ENCODE measurements around the gene PTPN6. TPM values are rescaled to one million over a fixed set of nuclear protein-coding genes. Genes with fewer than 3 reads are reported as not detected.

The PTPN6 gene
- total RNA-seq, 1 experiment from 2014 or later = 2.3 TPM

GRCh38 chr12:6965026-6965661 lies 14.0 kb downstream of the PTPN6 start:
- Histone ChIP-seq H3K36me3 (ENCODE audit: insufficient read depth, low read length, poor library complexity, severe bottlenecking) (peaks cover 49% of the 10 kb centered on the region), H3K27ac (ENCODE audit: low read depth, low read length, poor library complexity, severe bottlenecking) (peak overlapping the region; percentile 77), H3K9me3 (ENCODE audit: low read depth, low read length, poor library complexity, severe bottlenecking) (no peaks in the 10 kb centered on the region), H3K27me3 (replicated peaks; ENCODE audit: insufficient read depth, low read depth, low read length, poor library complexity) (no peaks in the 10 kb centered on the region), H3K4me1 (ENCODE audit: insufficient read depth, low read length, poor library complexity, severe bottlenecking) (peaks cover 60% of the 10 kb centered on the region), H3K4me3 (ENCODE audit: low read depth, low read length, poor library complexity, severe bottlenecking) (no peak overlapping the region)
- no peak for TF ChIP-seq EZH2 (IDR thresholded peaks at IDR 0.05; ENCODE audit: borderline replicate concordance, low read depth, low read length, poor library complexity, severe bottlenecking)
- peak; percentile 96 for TF ChIP-seq CTCF (conservative IDR thresholded peaks at IDR 0.05; ENCODE audit: low read depth, low read length)
- ChIA-PET POLR2A (ENCODE audit: low non-redundant PET) (interaction anchor here (1.0 to 1.9 kb wide), 2 partner anchors 18 to 21 kb away, joined by 3 to 6 read pairs; partner anchors contain the start of genes C12orf57 and RNU7-1), CTCF (interaction anchor here (0.5 to 2.0 kb wide), 6 partner anchors 22 to 96 kb away, joined by 3 to 20 read pairs (median 7); partner anchors contain the start of genes C12orf57 and RNU7-1)
- intact Hi-C loops (cut with micrococcal nuclease; ENCODE audit: unreplicated experiment) = loop anchor here (10.0 kb wide), 1 partner anchor 200 kb away; the partner anchor contains the start of gene PTMS
- BruUV-seq (replicated peaks) = no TSS peak
- DNase-seq (ENCODE audit: low spot score) = peak; percentile 95

- no peak overlapping the region for H3K4me3 ChIP-seq (ENCODE audit: low read depth, low read length, poor library complexity, severe bottlenecking)
- BruUV-seq (replicated peaks) = no TSS peak
- no peak for DNase-seq (ENCODE audit: low spot score)
- H3K4me1 ChIP-seq (ENCODE audit: insufficient read depth, low read length, poor library complexity, severe bottlenecking) = peaks cover 58% of the 10 kb centered on the region
- H3K36me3 ChIP-seq (ENCODE audit: insufficient read depth, low read length, poor library complexity, severe bottlenecking) = peaks cover 49% of the 10 kb centered on the region
- intact Hi-C loops (cut with micrococcal nuclease; ENCODE audit: unreplicated experiment) = loop anchor here (10.0 kb wide), 1 partner anchor 201 kb away; the partner anchor contains the start of gene PTMS
- H3K27ac ChIP-seq (ENCODE audit: low read depth, low read length, poor library complexity, severe bottlenecking) = peak overlapping the region; percentile 14
- TF ChIP-seq EZH2 (IDR thresholded peaks at IDR 0.05; ENCODE audit: borderline replicate concordance, low read depth, low read length, poor library complexity, severe bottlenecking) (no peak), CTCF (conservative IDR thresholded peaks at IDR 0.05; ENCODE audit: low read depth, low read length) (no peak)
- no peaks in the 10 kb centered on the region for H3K27me3 ChIP-seq (replicated peaks; ENCODE audit: insufficient read depth, low read depth, low read length, poor library complexity)
- no peaks in the 10 kb centered on the region for H3K9me3 ChIP-seq (ENCODE audit: low read depth, low read length, poor library complexity, severe bottlenecking)
- ChIA-PET POLR2A (ENCODE audit: low non-redundant PET) (no interaction called here), CTCF (interaction anchor here (1.8 to 2.0 kb wide), 2 partner anchors 22 to 96 kb away, joined by 7 to 20 read pairs; partner anchors contain the start of genes C12orf57 and RNU7-1)
These were observed 14.6 kb downstream of the PTPN6 start for GRCh38 chr12:6965714-6966113.

DNA sequence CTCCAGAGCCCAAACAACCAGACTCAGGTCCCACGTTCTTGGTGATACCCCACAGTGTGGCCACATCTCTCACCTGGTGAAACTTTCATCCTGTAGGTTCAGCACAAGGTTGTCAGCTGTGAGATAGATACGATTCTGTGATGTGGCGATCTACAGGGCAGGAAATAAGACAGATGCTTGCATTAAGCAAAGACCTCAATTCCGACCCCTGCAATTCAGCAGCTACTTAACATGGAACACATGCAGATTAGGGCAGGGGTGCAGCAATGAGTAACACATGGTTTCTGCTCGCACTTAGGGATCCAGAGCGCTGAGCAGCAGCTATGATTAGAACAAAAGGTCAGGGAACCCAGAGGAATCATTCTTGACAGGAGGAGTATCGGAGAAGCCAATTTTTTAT lies 15.2 kb downstream of the PTPN6 start:
- Histone ChIP-seq H3K4me1 (ENCODE audit: insufficient read depth, low read length, poor library complexity, severe bottlenecking) (peaks cover 52% of the 10 kb centered on the region), H3K27ac (ENCODE audit: low read depth, low read length, poor library complexity, severe bottlenecking) (peak overlapping the region; percentile 35), H3K27me3 (replicated peaks; ENCODE audit: insufficient read depth, low read depth, low read length, poor library complexity) (no peaks in the 10 kb centered on the region), H3K9me3 (ENCODE audit: low read depth, low read length, poor library complexity, severe bottlenecking) (no peaks in the 10 kb centered on the region), H3K36me3 (ENCODE audit: insufficient read depth, low read length, poor library complexity, severe bottlenecking) (peaks cover 49% of the 10 kb centered on the region), H3K4me3 (ENCODE audit: low read depth, low read length, poor library complexity, severe bottlenecking) (no peak overlapping the region)
- TF ChIP-seq CTCF (conservative IDR thresholded peaks at IDR 0.05; ENCODE audit: low read depth, low read length) (no peak), EZH2 (IDR thresholded peaks at IDR 0.05; ENCODE audit: borderline replicate concordance, low read depth, low read length, poor library complexity, severe bottlenecking) (no peak)
- ChIA-PET CTCF (interaction anchor here (0.9 kb wide), 1 partner anchor 22 kb away, joined by 3 read pairs; the partner anchor contains the start of genes C12orf57 and RNU7-1), POLR2A (ENCODE audit: low non-redundant PET) (no interaction called here)
- no TSS peak for BruUV-seq (replicated peaks)
- intact Hi-C loops (cut with micrococcal nuclease; ENCODE audit: unreplicated experiment) = loop anchor here (10.0 kb wide), 1 partner anchor 202 kb away; the partner anchor contains the start of gene PTMS
- no peak for DNase-seq (ENCODE audit: low spot score)

All from A673 (cell line).